Esophagus muscularis mucosa (tissue), 3 donors: Measurements from ENCODE around the gene ASB13.
A peak's percentile ranks its signal among the peaks of the same experiment; 100 is the strongest.

Experiments
- CTCF ChIP-seq, 3 experiments: fragments of 200-600 bp in 2 of 3; fragments of 450-650 bp in 1 of 3; sonication (generic) in 2 of 3; IDR thresholded peaks; one replicate each; pipeline ENCODE4 v1.5.1; 2017 to 2019; ENCODE audit warnings: antibody characterized with exemption in 3 of 3, mild to moderate bottlenecking in 2 of 3, moderate library complexity in 1 of 3
- POLR2A ChIP-seq: fragments of 450-650 bp; IDR thresholded peaks from one replicate; pipeline ENCODE4 v1.6.1; 2017; ENCODE audit warnings: antibody characterized with exemption, moderate library complexity, mild to moderate bottlenecking, low read depth
- POLR2AphosphoS5 ChIP-seq, 2 donors: sonication (generic); formaldehyde crosslinking; IDR thresholded peaks; one replicate each; pipeline ENCODE4 v1.6.1; 2017; ENCODE audit warnings: antibody characterized with exemption in 2 of 2

- TF ChIP-seq POLR2AphosphoS5 (IDR thresholded peaks at IDR 0.05) (no peak), POLR2A (no peak), CTCF (IDR thresholded peaks at IDR 0.05) (peak in 1 of 3 experiments; percentile 17)
These were observed 76.5 kb downstream of the ASB13 start for GRCh38 chr10:5589661-5590511.
